Measurements from ENCODE around the gene SRRM5.

- no peak for TF ChIP-seq EZH2phosphoT487 (IDR thresholded peaks at IDR 0.05; ENCODE audit: low read length)
- no peak for TF ChIP-seq EZH2 (optimal IDR thresholded peaks at IDR 0.05; ENCODE audit: low read depth, low read length)
Observed at GRCh38 chr19:43628646-43629326, 16.9 kb downstream of the SRRM5 start.

Data from MM.1S (cell line).